GM18861 (cell line): ENCODE measurements around the gene HEXD.
"Not testable (repeated sequence)": the region's sequence is repeated elsewhere in the genome, so short reads cannot be mapped to it uniquely, and the experiment has no call there.

Experiments
- ATAC-seq: cut with Tn5 transposase; IDR thresholded peaks from one replicate; pipeline ENCODE4 v1.9.1; 2021; ENCODE audit not compliant: unreplicated experiment

The HEXD gene

DNA sequence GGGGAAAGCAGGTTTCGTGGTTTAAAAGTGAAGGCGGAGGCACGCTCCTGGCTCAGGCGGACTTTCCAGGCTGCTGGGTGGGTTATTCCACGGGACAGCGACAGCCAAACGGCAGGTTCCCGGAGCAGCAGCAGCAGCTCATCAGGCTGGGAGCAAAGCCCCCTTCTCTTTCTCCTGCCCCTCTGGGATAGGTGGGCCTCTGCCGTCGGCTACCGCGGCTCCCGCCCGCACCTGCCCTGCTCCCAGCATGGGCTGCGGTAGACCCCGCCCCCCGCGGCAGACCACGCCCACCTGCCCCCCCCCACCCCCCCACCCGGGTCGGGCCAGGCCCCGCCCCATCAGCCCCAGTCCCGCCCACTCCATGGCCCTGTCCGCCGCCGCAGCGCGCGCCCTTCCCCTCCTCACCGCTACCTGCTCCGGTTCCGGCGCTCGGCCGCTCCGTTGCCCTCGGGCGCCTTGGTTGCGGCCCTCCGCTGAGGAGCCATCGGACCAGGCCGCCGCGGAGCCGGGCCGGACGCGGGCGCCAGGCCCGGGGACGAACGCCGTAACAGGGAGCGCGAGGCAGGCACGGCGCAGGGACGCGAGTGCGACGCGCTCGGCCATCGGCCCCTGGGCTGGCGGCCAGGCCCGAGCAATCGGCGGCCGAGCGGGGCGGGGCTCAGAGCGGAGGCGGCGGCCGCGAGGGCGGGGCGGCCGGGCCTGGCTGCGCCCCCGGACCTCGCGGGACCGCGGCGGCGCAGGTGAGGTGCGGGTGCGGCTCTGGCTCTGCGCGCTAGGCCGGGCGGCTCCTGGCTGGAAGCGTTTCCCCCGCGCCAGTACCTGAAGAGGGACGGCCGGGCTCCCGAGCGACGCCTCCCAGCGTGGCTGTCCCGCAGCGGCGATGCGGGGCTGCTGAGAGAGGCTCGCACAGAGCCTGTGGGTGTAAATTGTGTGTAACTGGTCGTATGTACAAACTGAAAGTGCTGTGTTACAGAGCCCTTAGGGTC is at the start of gene HEXD, which contains the start of gene OGFOD3:
HEXD (plus strand) TSS at position 347 of the 986 bp plus-strand sequence. CDS start 1,453 bp downstream, outside the sequence.
OGFOD3 (minus strand) TSS at position 586 of the 986 bp plus-strand sequence; CDS start at position 485, 101 bp downstream.
- peak; percentile 85 for ATAC-seq

- ATAC-seq, result no peak
Observed at GRCh38 chr17:82369211-82369610, 48.9 kb upstream of the HEXD start.

DNA sequence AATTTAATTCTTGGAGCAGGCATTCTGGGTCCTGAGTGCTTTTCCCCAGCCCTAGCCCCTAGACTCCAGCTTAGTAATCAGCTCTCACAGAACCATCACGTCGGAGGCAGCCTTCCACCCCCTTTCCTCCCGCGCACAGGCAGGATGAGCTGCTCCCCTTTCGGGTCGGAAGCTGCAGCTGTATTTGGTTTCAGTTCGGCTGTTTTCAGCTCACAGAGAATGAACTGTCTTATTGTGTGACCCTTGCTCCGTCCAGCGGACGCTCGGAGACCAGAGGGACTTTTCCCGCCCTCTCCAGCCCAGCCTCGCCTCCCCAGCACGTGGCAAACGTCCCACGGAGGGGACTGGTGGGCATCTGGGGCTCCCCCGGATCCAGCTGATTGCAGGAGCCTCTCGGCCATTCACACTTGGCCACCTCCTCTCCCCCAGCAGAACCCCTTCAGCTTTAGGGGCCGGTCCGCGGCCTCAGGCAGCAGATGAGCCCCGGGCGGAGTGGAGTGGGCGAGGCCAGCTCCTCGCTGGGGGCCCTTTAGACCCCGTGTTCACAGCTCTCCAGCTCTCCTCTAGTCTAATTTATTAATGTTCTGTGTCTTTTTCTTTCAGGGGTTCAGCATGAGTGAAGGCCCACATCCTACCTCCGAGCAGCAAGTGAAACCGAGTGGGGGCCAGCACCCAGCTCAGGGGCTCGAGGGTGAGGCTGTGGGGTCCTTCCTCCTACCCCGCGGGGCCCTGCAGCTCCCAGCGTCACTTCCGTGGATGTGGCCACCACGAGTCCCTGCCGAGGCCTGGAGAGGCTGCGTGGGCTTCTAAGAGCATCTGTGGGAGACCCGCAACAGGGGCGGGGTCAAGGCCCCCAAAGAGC is 47.4 kb upstream of the HEXD start:
- ATAC-seq, result peak; percentile 51

GRCh38 chr17:82371333-82372248 is 46.6 kb upstream of the HEXD start, which contains the start of gene UTS2R:
Gene UTS2R, plus strand, starts transcription at chr17:82371765. Its CDS starts 2,560 bp downstream, at chr17:82374325.
- no peak for ATAC-seq

DNA sequence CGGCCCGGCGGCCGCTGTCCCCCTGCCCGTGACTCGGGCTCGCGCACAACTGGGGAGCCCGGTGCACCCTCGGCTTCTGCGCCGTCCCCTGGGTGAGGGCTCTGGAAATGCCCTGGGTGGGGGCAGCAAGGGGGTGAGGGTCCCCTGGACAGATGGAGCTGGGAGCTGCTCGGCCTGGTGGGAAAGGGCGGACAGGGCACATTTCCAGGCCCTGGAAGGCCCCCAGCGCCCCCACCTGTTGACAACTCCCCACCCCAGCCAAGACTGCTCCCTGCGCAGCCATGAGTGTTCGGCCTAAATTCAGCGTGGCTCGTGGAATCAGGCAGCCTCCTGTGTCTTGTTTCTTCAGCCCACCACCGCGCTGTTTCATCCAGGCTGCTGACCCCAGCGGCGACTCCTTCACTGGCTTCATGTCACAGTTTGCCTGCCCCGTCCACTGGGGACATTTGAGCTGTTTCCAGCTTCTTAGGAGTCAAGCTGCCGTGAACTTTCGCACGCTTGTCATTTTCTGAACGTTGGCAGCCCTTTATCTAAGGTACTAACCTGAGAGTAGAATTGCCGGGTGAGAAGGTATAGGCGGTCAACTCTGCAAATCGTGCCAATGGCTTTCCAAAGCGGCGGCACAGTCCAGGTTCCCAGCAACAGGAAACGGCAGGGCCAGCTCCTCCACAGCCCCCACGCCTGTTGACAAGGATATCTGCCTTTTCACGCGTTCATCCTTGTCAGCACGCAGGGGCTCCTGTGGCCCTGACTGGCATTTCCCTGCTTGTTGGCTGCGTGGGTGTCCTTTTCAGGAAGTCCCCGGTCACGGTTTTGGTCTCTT is 45.7 kb upstream of the HEXD start:
- ATAC-seq, result no peak

GRCh38 chr17:82373072-82373452 is 45.1 kb upstream of the HEXD start:
- ATAC-seq, result not testable (repeated sequence)

DNA sequence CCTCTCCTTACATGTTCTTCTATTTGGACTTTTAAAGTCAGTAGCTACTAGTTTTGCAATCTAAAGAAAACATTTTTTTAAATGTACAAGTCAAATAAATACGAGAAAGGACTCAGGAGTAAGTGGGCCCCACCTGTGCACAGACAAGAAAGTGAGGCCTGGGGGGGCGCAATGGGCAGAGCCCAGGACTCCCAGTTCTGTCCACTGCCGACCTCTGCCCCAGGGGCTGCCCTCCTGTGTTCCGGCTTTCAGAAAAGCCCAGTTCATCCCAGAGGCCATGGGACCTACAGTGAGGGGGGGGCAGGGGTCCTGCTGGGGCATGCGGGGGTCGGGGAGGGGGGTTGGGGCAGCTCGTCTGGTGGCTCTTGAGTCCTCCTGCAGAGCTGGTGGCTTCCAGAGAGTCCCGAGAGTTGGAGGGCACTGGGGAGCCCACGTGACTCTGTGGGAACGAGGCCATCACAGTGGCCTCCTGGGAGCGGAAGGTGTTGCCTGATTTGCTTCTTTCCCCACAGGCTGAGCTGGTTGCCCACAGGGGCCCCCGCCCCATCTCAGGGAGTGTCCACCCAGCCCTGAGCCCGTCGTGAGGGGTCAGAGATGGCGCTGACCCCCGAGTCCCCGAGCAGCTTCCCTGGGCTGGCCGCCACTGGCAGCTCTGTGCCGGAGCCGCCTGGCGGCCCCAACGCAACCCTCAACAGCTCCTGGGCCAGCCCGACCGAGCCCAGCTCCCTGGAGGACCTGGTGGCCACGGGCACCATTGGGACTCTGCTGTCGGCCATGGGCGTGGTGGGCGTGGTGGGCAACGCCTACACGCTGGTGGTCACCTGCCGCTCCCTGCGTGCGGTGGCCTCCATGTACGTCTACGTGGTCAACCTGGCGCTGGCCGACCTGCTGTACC is 44.2 kb upstream of the HEXD start:
- no peak for ATAC-seq

DNA sequence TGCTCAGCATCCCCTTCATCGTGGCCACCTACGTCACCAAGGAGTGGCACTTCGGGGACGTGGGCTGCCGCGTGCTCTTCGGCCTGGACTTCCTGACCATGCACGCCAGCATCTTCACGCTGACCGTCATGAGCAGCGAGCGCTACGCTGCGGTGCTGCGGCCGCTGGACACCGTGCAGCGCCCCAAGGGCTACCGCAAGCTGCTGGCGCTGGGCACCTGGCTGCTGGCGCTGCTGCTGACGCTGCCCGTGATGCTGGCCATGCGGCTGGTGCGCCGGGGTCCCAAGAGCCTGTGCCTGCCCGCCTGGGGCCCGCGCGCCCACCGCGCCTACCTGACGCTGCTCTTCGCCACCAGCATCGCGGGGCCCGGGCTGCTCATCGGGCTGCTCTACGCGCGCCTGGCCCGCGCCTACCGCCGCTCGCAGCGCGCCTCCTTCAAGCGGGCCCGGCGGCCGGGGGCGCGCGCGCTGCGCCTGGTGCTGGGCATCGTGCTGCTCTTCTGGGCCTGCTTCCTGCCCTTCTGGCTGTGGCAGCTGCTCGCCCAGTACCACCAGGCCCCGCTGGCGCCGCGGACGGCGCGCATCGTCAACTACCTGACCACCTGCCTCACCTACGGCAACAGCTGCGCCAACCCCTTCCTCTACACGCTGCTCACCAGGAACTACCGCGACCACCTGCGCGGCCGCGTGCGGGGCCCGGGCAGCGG is 43.4 kb upstream of the HEXD start:
- no peak for ATAC-seq

DNA sequence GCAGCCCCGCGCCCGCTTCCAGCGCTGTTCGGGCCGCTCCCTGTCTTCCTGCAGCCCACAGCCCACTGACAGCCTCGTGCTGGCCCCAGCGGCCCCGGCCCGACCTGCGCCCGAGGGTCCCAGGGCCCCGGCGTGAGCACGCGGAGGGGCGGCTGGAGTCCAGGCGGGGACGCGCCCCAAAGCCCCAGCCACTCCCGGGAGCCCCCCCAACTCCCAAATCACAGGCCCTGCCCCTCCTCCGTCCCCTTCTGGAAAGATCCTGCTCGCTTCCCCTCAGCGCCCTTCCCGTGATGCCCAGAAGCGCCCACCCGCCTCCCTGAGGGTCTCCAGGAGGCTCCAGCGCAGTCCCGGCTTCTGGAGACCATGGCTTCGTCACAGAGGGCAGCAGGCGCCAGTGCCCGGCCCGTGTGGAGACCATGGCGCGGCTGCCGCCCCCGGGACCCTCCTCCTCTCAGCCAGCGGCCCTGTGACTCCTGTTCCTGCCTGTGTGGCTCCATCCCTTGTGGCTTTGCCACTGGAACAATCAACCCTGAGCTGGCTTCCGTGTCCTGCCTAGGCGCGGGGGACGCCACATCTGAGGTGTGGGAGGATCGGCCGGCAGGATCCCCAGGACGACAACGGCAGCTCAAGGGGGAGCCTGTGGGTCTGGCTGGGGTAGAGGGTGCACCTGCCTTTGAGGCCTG is 42.6 kb upstream of the HEXD start:
- ATAC-seq, result no peak

DNA sequence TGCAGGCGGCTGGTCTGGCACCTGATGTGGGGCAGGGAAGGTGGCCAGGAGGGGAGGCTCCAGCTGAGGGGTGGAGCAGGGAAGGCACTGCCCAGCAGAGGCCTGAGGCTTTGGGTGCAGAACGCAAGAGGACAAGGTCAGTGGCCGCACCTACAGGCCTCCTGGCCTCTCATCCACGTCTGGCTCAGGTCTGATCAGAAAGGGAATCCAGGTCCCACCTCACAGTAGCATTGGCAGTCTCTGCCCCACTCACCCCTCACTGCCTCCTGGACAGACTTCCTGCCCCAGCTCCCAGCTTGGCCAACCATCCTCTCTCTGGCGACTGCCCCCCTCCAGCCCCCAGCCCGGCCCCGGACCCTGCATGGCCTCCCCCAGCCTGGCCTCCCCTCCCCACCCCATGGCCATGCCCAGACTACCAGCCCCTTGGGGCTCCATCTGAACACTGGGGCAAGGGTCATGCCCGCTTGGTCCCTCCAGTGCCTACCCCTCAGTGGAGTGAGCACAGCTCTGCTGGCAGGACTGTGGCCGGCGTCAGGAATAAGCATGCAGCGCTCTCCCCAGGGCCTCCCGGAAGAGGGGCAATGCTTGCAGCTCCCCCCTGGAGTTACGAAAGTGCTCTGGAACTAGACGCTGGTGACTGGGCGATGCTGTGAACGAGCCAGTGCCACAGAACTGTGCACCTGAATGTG is 42.0 kb upstream of the HEXD start:
- no peak for ATAC-seq

GRCh38 chr17:82377294-82377693 is 40.9 kb upstream of the HEXD start:
- ATAC-seq, result not testable (repeated sequence)

- ATAC-seq, result no peak
Observed at GRCh38 chr17:82377924-82378740, 40.0 kb upstream of the HEXD start.

- ATAC-seq, result no peak
Observed at GRCh38 chr17:82378741-82379021, 39.5 kb upstream of the HEXD start.

DNA sequence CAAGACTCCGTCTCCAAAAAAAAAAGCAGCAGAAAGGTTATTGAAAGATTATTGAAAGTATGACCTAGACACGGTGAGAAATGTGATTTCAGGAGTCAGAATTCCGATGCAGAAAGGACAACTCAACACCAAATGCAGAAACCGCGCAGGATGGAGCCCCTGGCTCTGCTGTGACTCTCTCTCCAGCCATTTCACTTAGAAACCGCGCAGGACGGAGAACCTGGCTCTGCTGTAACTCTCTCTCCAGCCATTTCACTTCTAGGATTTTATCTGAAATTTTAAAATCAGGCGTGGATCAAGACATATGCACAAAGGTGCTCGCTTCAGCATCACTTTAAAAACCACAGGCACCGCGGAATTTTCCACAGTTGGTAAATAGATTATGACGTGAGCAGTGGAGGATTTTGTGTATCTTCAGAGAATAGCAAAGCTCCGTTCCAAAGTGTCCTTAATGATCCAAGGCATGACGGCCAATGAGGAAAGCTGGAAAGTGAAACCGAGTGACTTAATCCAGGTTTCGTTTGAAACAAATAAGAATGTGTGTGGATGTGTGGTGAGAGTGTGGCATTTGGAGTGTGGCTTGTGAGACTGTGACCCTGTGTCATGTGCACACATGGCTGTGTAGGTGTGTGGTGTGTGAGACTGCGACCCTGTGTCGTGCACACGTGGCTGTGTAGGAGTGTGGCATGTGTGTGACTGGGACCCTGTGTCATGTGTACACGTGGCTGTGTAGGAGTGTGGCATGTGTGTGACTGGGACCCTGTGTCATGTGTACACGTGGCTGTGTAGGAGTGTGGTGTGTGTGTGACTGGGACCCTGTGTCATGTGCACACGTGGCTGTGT is 37.1 kb upstream of the HEXD start:
- no peak for ATAC-seq

DNA sequence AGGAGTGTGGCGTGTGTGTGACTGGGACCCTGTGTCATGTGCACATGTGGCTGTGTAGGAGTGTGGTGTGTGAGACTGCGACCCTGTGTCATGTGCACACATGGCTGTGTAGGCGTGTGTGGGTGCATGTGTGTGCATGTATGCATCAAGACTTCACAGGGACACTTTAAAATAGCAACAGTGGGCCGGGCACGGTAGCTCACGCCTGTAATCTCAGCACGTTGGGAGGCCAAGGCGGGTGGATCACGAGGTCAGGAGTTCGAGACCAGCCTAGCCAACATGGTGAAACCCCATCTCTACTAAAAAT is 36.5 kb upstream of the HEXD start:
- ATAC-seq, result not testable (repeated sequence)
